ENCODE data around the gene AQP1. TPM values are rescaled to one million over a fixed set of nuclear protein-coding genes. Genes with fewer than 3 reads are reported as not detected.

The AQP1 gene
- total RNA-seq (under 1 TPM; 0.23 to 0.33 TPM), polyA plus RNA-seq (not detected), total RNA-seq (0 to 1.4 (median 0.48) reads per million in 6 experiments)

DNA sequence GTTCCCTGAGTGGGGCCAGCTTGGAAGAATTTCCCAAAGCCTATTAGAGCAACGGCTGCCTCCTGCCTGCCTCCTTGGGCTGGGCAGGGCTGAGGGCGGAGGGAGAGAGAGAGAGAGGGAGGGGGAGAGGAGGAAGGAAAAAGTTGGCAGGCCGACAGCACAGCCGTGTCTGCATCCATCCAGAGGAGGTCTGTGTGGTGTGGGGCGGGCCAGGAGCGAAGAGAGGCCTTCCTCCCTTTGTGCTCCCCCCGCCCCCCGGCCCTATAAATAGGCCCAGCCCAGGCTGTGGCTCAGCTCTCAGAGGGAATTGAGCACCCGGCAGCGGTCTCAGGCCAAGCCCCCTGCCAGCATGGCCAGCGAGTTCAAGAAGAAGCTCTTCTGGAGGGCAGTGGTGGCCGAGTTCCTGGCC is at the start of gene AQP1:
TSS of gene AQP1 (plus strand) at position 293 of the 409 bp plus-strand sequence. CDS start at position 350, 57 bp downstream.
- POLR2A ChIA-PET = no interaction called here
- no peak within 1 kb of the TSS for H3K4me3 Mint-ChIP-seq

DNA sequence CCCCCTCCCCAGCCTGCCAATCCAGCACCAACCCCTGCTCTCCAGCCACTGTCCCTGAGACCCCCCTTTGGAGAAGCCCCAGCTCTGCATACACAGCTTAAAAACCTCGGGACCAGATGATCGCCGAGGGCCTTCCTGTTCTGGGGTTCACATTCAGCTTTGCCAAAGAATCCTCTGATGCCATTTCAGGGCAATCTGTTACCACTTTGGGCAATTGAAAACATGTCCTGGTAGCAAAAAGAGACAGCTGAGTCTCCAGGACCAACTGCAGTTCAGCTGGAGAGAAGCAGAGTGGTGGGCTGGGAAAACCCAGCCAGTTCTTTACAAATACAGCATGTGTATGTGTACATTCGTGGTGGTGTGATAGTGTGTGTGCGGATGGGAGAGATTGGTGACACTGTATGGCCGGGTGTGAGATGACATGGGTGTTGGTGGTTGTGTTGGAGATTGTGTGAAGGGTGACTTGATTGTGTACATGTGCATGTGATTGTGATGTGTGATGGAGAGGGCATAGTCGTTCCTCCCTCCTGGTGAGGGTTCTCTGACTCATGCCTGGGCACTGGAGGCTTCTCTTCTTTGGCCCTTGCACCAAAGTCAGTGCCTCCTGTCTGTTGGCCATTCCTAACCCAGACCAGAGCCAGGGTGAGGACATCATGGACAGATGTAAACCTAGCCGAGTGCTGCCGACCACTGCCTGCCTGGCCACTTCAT is 48.5 kb upstream of the AQP1 start:
- DNase-seq (no peak), ATAC-seq (no peak)
- no peak overlapping the region for H3K27ac Mint-ChIP-seq
- H3K9me3 Mint-ChIP-seq = no peaks in the 10 kb centered on the region
- H3K4me1 Mint-ChIP-seq = peaks cover 0 to 2% (median 0%) of the 10 kb centered on the region in 4 donors
- no peaks in the 10 kb centered on the region for H3K27me3 Mint-ChIP-seq
- H3K4me3 Mint-ChIP-seq = no peak overlapping the region
- no peaks in the 10 kb centered on the region for H3K36me3 Mint-ChIP-seq
- POLR2A ChIA-PET = no interaction called here

More for the DNA sequence above, at the start of gene AQP1:
- H3K36me3 Mint-ChIP-seq = no peaks in the 10 kb centered on the region
- DNase-seq (no peak), ATAC-seq (no peak)
- H3K9me3 Mint-ChIP-seq = no peaks in the 10 kb centered on the region
- peaks cover 0 to 2% (median 0%) of the 10 kb centered on the region in 4 donors for H3K4me1 Mint-ChIP-seq
- peak within 1 kb of the TSS in 2 of 10 donors; percentile 5 to 39 for H3K27ac Mint-ChIP-seq
- H3K27me3 Mint-ChIP-seq = no peaks in the 10 kb centered on the region

DNA sequence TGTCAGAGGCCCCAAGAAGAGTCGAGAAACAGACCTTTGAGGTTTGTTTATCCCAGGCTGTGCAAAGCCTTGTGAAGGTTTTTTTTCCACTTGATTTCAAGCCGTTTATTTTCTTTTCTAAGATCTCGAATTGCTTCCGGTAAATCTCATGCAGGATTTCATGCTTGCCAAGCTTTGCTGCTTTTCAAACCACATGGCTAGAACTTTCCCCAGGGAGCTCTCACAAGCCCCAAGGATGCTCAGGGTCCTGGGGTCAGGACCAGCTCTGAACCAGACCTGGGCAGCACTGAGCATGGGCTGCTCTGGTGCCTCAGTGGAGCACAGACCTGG is 48.0 kb upstream of the AQP1 start:
- DNase-seq = no peak
- H3K27me3 Mint-ChIP-seq = no peaks in the 10 kb centered on the region
- H3K9me3 Mint-ChIP-seq = no peaks in the 10 kb centered on the region
- POLR2A ChIA-PET = no interaction called here
- peaks cover 0 to 2% (median 0%) of the 10 kb centered on the region in 4 donors for H3K4me1 Mint-ChIP-seq
- ATAC-seq = no peak
- H3K4me3 Mint-ChIP-seq = no peak overlapping the region
- no peak overlapping the region for H3K27ac Mint-ChIP-seq
- no peaks in the 10 kb centered on the region for H3K36me3 Mint-ChIP-seq

DNA sequence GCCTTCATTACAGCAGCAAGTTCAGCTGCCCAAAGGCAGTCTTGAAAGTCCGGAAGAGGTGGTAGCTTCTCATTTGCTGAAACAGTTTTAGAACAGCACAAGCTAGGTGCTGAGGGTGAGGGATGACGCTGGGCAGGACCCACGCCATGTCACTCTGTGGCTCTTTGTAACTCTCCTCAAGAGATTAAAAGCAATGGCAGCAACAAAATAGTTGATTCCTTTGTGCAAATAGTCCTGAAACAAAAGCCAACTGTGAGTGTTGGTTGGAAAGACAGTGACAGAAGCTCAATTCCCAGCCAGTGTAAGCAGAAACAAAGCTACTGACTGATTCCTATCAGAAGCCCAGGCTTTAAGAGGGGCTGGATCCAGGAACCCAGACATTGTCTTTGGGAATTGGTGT is 47.6 kb upstream of the AQP1 start:
- Mint-ChIP-seq H3K4me3 (no peak overlapping the region), H3K27me3 (no peaks in the 10 kb centered on the region), H3K4me1 (peaks cover 0 to 2% (median 0%) of the 10 kb centered on the region in 4 donors), H3K27ac (peak overlapping the region in 1 of 10 donors; percentile 70), H3K36me3 (no peaks in the 10 kb centered on the region), H3K9me3 (no peaks in the 10 kb centered on the region)
- POLR2A ChIA-PET = no interaction called here
- ATAC-seq (no peak), DNase-seq (no peak)

DNA sequence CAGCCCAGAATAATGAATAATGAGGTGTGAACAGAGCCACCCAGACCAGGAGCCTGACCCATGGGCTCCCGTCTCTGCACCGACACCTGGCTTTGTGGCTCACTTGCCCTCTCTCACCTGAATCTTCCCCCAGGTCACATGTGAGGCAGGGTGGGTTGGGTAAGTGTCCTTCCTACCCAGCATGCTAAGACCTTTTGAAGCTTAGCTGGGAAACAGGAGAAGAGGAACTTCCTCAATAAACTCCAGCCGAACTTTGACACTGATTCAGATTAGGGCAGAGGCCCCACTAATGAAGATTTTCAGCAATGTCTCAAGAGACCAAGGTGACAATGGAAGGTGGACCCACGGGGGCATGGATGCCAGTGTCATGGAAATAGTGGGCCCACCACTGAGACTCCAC is 46.6 kb upstream of the AQP1 start:
- DNase-seq = no peak
- Mint-ChIP-seq H3K9me3 (no peaks in the 10 kb centered on the region), H3K27me3 (no peaks in the 10 kb centered on the region), H3K4me3 (no peak overlapping the region), H3K4me1 (peaks cover 0 to 2% (median 0%) of the 10 kb centered on the region in 4 donors), H3K36me3 (no peaks in the 10 kb centered on the region), H3K27ac (no peak overlapping the region)
- no peak for ATAC-seq
- POLR2A ChIA-PET = no interaction called here

DNA sequence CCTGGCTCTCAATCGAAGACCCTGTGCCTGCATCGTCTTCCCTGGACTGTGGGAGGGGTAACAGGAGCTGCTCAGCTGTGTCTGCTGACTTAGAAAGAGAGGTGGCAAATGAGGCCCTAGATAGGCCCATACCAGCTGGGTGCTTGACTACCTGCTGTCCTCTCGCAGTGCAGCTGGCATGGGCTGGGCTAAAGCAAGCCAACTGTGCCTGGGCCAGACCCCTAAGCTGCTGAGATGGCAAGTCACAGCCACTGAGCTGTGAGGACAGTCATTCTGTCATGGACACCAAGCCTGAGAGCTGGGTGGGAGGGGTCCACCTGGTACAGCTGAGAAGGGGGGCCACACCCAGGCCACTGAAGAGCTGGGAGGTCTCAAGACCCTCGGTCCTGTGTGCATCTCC is 45.8 kb upstream of the AQP1 start:
- H3K4me1 Mint-ChIP-seq = peaks cover 0 to 2% (median 0%) of the 10 kb centered on the region in 4 donors
- ATAC-seq (no peak), DNase-seq (no peak)
- H3K36me3 Mint-ChIP-seq = no peaks in the 10 kb centered on the region
- H3K27me3 Mint-ChIP-seq = no peaks in the 10 kb centered on the region
- no peak overlapping the region for H3K4me3 Mint-ChIP-seq
- POLR2A ChIA-PET = no interaction called here
- H3K9me3 Mint-ChIP-seq = no peaks in the 10 kb centered on the region
- H3K27ac Mint-ChIP-seq = no peak overlapping the region

DNA sequence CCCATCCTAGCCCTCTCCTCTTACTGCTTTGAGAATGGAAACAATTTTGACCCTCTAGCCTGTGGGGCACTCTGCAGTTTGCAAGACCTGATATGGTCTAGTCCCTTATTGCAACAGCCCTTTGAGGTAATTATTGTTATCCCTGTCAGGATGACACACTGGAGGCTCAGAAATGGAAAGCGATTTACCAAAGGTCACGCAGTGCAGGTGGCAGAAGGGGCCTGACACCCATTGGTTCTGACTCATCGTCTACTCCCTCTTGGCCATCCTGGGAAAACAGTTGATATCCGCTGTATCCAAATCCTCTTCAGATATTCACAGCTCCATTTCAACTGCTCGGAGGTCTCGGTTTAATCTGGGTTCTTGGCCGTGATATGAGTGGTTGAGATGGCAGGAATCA is 44.7 kb upstream of the AQP1 start:
- Mint-ChIP-seq H3K9me3 (no peaks in the 10 kb centered on the region), H3K36me3 (no peaks in the 10 kb centered on the region), H3K4me3 (no peak overlapping the region), H3K4me1 (peaks cover 0 to 2% (median 0%) of the 10 kb centered on the region in 4 donors), H3K27me3 (no peaks in the 10 kb centered on the region), H3K27ac (no peak overlapping the region)
- POLR2A ChIA-PET = no interaction called here
- ATAC-seq = no peak
- DNase-seq = no peak

DNA sequence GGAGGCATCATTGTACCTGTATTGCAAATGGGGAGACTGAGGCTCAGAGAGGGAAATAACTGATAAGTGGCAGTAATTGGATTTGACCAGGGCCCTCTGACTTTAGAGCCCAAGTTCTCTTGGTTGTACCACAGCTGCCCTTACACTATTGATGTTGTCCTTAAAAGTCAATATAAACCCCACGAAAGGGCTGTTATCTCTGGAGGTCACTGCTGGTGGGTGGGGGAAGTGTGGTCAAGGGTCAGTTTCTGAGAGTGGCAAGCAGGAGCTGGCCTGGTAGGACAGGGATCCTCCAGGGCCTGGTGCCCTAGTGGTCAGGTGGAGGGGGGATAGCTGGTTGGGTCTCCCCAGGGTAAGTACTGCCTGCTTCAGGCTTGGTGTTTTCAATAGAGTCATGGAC is 44.2 kb upstream of the AQP1 start:
- DNase-seq = no peak
- Mint-ChIP-seq H3K27ac (no peak overlapping the region), H3K4me1 (peaks cover 0 to 2% (median 0%) of the 10 kb centered on the region in 4 donors), H3K9me3 (no peaks in the 10 kb centered on the region), H3K4me3 (no peak overlapping the region), H3K36me3 (no peaks in the 10 kb centered on the region), H3K27me3 (no peaks in the 10 kb centered on the region)
- no peak for ATAC-seq
- POLR2A ChIA-PET = no interaction called here

DNA sequence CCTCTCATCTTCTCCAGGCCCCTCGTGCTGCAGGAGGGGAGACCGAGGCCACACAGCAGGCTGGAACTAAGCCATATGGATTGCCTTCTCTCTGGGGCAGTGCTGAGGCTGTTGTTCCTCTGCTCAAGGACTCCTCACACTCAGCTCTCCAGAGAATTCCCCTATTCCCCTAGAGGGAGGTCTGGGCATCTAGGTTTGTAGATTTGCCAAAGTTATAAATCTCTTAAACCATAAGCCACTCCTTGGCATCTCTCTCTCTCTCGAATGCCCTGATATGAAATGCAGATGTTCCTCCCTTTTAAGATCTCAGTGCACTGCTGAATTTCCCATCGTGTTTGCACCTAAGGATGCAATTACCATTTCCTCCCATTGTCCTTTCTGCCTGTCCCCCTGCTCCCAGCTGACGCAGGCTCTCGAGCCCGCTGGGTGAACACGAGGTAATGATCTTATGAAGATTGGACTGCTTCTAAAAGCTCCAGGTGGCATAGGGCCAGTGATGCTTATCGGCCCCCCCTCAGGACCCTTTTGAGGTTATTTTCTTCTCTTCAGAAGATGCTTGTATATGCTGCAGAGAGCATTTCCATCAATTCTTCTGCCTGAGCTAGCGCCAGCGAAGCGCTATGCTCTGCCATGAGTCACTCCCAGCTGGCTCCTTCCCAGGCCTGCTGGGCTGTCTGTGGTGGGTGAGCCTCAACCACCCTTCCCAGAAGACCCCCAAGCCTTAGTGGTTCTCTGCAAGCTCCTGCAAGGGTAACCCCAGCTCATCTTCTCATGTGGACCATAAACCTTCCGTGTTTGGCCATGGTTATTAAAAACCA is 41.6 kb upstream of the AQP1 start:
- no peak for DNase-seq
- H3K4me1 Mint-ChIP-seq = peaks cover 0 to 2% (median 0%) of the 10 kb centered on the region in 4 donors
- H3K4me3 Mint-ChIP-seq = no peak overlapping the region
- no peaks in the 10 kb centered on the region for H3K36me3 Mint-ChIP-seq
- ATAC-seq = no peak
- H3K27me3 Mint-ChIP-seq = no peaks in the 10 kb centered on the region
- H3K9me3 Mint-ChIP-seq = no peaks in the 10 kb centered on the region
- H3K27ac Mint-ChIP-seq = no peak overlapping the region
- POLR2A ChIA-PET = no interaction called here

DNA sequence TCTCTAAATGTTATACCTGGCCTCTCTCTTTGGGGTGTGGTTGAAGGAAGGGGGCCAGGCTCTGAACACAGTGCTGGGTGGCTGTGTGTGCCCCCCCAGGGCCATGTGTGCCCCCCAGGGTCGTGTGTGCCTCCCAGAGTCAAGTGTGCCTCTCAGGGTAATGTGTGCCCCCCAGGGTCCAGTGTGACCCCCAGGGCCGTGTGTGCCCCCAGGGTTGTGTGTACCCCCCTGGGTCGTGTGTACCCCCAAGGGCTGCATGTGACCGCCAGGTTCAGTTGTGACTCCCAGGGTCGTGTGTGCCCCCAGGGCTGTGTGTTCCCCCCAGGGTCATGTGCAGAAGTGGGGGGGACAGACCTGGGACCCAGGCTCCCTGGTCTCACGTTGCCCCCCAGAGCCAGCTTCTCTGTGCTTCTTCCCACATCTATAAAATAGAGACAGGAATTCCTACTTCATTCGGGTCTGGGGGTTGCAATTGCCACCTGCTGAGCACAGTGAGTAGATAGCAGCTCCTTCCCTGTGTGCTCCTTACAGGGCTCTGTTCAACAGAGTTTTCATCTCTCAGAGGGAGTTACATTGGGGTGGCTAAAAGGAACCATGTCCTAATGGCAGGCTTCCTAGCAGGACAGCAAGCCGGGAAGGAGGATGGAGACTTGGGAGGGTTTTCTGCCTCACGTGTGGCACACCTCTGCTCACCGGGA is 40.7 kb upstream of the AQP1 start:
- Mint-ChIP-seq H3K4me3 (no peak overlapping the region), H3K9me3 (peaks cover 0 to 2% (median 0%) of the 10 kb centered on the region in 9 donors), H3K27ac (no peak overlapping the region), H3K27me3 (no peaks in the 10 kb centered on the region), H3K4me1 (peaks cover 0 to 2% (median 0%) of the 10 kb centered on the region in 4 donors), H3K36me3 (no peaks in the 10 kb centered on the region)
- ATAC-seq (no peak), DNase-seq (no peak)
- POLR2A ChIA-PET = no interaction called here

DNA sequence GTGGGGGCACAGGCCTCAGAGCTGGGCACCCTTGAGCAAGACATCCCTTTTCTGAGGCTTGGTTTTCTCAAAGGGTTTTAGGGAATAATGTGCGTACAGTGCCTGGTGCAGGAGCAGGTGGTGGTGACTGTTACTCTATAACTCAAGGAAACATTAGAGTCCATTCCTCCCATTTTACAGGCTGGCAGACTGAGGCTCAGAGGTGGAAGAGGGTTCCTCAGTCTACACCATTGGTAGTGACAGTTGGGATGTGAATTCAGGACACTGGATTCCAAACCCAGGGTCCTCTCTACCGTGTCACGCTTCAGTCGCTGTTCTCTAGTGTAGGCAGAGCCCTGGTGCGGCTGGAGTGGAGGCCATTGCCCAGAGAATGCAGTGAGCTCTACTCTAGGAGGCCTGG is 40.0 kb upstream of the AQP1 start:
- POLR2A ChIA-PET = no interaction called here
- H3K27ac Mint-ChIP-seq = no peak overlapping the region
- no peak for DNase-seq
- no peak for ATAC-seq
- no peaks in the 10 kb centered on the region for H3K27me3 Mint-ChIP-seq
- no peaks in the 10 kb centered on the region for H3K4me1 Mint-ChIP-seq
- no peak overlapping the region for H3K4me3 Mint-ChIP-seq
- H3K9me3 Mint-ChIP-seq = peaks cover 0 to 2% (median 0%) of the 10 kb centered on the region in 9 donors
- no peaks in the 10 kb centered on the region for H3K36me3 Mint-ChIP-seq

DNA sequence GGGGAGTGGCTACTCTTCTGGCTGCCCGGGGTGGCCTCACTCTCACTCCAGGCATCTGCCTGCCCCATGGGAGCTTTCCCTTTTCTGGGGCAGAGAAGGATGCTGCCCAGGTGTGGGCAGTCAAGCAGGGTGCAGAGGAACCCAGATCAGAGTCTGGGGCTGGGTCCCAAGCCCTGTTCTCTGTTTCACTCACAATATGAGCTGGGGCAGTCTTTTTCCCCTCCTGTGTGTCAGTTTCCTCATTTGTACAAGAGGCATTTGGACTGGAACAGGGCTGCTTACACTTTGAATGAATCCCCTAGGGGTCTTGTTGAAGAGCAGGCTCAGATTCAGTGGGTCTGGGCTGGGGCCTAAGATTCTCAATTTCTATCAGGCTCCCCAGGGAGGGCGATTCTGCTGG is 38.4 kb upstream of the AQP1 start:
- Mint-ChIP-seq H3K4me1 (no peaks in the 10 kb centered on the region), H3K4me3 (no peak overlapping the region), H3K27ac (no peak overlapping the region), H3K9me3 (peaks cover 0 to 2% (median 0%) of the 10 kb centered on the region in 9 donors), H3K27me3 (no peaks in the 10 kb centered on the region), H3K36me3 (no peaks in the 10 kb centered on the region)
- POLR2A ChIA-PET = no interaction called here
- no peak for ATAC-seq
- no peak for DNase-seq

DNA sequence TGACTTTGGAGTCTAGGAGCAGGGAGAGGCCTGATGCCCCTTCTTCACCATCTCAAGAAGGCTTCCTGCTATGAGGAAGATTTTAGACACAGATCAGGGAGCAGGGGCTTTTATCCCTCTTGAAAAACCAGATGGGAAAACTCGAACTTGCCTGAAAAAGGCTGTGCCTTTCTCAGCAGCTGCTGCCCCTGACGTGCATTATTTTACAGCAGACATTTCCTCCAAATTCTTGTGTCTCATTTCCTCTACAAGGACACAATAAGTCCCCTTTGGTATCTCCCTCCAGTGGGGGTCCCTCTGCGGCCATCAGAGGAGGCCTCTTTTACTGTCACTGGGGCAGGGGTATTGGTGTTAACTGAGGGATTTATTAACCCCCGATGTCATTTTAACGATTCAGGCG is 38.0 kb upstream of the AQP1 start:
- ATAC-seq (no peak), DNase-seq (no peak)
- Mint-ChIP-seq H3K4me3 (no peak overlapping the region), H3K27ac (no peak overlapping the region), H3K9me3 (peaks cover 0 to 2% (median 0%) of the 10 kb centered on the region in 9 donors), H3K36me3 (no peaks in the 10 kb centered on the region), H3K27me3 (no peaks in the 10 kb centered on the region), H3K4me1 (no peaks in the 10 kb centered on the region)
- POLR2A ChIA-PET = no interaction called here
